H9 (cell line): Measurements from ENCODE around the gene QDPR. TPM values are rescaled to one million over a fixed set of nuclear protein-coding genes. Genes with fewer than 3 reads are reported as not detected.

Source experiments
- DNase-seq: peaks from one replicate; pipeline ENCODE4 v3.0.0-alpha.2; 2017
- H2AFZ ChIP-seq: one replicate; pipeline ENCODE4 v1.6.1; 2013; ENCODE audit warnings: mild to moderate bottlenecking, low read length, control low read depth, moderate library complexity
- H2AK5ac ChIP-seq: 2 replicates; pipeline ENCODE4 v1.6.1; 2013; ENCODE audit warnings: low read length, control low read depth, mixed read lengths; ENCODE audit not compliant: insufficient read length
- H2BK120ac ChIP-seq: one replicate; pipeline ENCODE4 v1.6.1; 2013; ENCODE audit warnings: low read depth, mild to moderate bottlenecking, low read length, control low read depth, inconsistent platforms; ENCODE audit not compliant: poor library complexity, severe bottlenecking
- H2BK12ac ChIP-seq: 2 replicates; pipeline ENCODE4 v1.6.1; 2013; ENCODE audit warnings: low read length, control low read depth, mixed read lengths, low read depth; ENCODE audit not compliant: insufficient read length
- H2BK15ac ChIP-seq: 2 replicates; pipeline ENCODE4 v1.6.1; 2013; ENCODE audit warnings: low read depth, low read length, control low read depth
- H2BK20ac ChIP-seq: one replicate; pipeline ENCODE4 v1.6.1; 2013; ENCODE audit warnings: low read depth, mild to moderate bottlenecking, low read length, control low read depth, inconsistent platforms; ENCODE audit not compliant: poor library complexity, severe bottlenecking
- H2BK5ac ChIP-seq: 2 replicates; pipeline ENCODE4 v1.6.1; 2013; ENCODE audit warnings: low read length, control low read depth, mixed read lengths; ENCODE audit not compliant: insufficient read length
- H3K14ac ChIP-seq: 2 replicates; pipeline ENCODE4 v1.6.1; 2013; ENCODE audit warnings: low read length, control low read depth; ENCODE audit not compliant: insufficient read depth
- H3K18ac ChIP-seq: 2 replicates; pipeline ENCODE4 v1.6.1; 2013; ENCODE audit warnings: low read depth, mild to moderate bottlenecking, mixed read lengths, low read length, control low read depth; ENCODE audit not compliant: insufficient read length
- H3K23ac ChIP-seq: 2 replicates; pipeline ENCODE4 v1.6.1; 2013; ENCODE audit warnings: low read length, control low read depth, mixed read lengths, low read depth; ENCODE audit not compliant: insufficient read length
- H3K23me2 ChIP-seq: 2 replicates; pipeline ENCODE4 v1.6.1; 2013; ENCODE audit warnings: low read depth, mild to moderate bottlenecking, mixed read lengths, low read length, control low read depth; ENCODE audit not compliant: insufficient read length, poor library complexity, severe bottlenecking
- H3K27ac ChIP-seq: 2 replicates; pipeline ENCODE4 v1.5.1; 2013; ENCODE audit warnings: low read length, control low read depth, mixed read lengths, low read depth; ENCODE audit not compliant: insufficient read length
- H3K27me3 ChIP-seq: 2 replicates; pipeline ENCODE4 v1.6.1; 2013; ENCODE audit warnings: low read length, control low read depth, inconsistent platforms; ENCODE audit not compliant: insufficient read depth
- H3K4ac ChIP-seq: 2 replicates; pipeline ENCODE4 v1.6.1; 2013; ENCODE audit warnings: low read depth, mild to moderate bottlenecking, control low read depth, inconsistent platforms, low read length, moderate library complexity
- H3K4me1 ChIP-seq: 2 replicates; pipeline ENCODE4 v1.6.1; 2013; ENCODE audit warnings: low read length, control low read depth, inconsistent platforms; ENCODE audit not compliant: insufficient read depth
- H3K4me2 ChIP-seq: 2 replicates; pipeline ENCODE4 v1.6.1; 2013; ENCODE audit warnings: low read length, control low read depth, mixed read lengths; ENCODE audit not compliant: insufficient read length, insufficient read depth
- H3K56ac ChIP-seq: 2 replicates; pipeline ENCODE4 v1.6.1; 2013; ENCODE audit warnings: low read depth, mild to moderate bottlenecking, mixed read lengths, low read length, control low read depth; ENCODE audit not compliant: insufficient read length
- H3K79me1 ChIP-seq: 2 replicates; pipeline ENCODE4 v1.6.1; 2013; ENCODE audit warnings: low read depth, mild to moderate bottlenecking, moderate library complexity, low read length, control low read depth, inconsistent platforms; ENCODE audit not compliant: insufficient read depth, poor library complexity, severe bottlenecking
- H3K79me2 ChIP-seq: 2 replicates; pipeline ENCODE4 v1.6.1; 2013; ENCODE audit warnings: low read length, control low read depth, inconsistent platforms; ENCODE audit not compliant: insufficient read depth
- H3K9ac ChIP-seq: 2 replicates; pipeline ENCODE4 v1.6.1; 2013; ENCODE audit warnings: low read length, control low read depth, mixed read lengths; ENCODE audit not compliant: insufficient read length; ENCODE audit errors: extremely low read depth
- H3K9me3 ChIP-seq: one replicate; pipeline ENCODE4 v1.6.1; 2013; ENCODE audit warnings: low read depth, low read length, inconsistent platforms; ENCODE audit not compliant: control insufficient read depth
- H3T11ph ChIP-seq: one replicate; pipeline ENCODE4 v1.6.1; 2013; ENCODE audit warnings: mild to moderate bottlenecking, low read length, control low read depth, inconsistent platforms
- H4K20me1 ChIP-seq: one replicate; pipeline ENCODE4 v1.6.1; 2013; ENCODE audit not compliant: control insufficient read depth, insufficient read length, insufficient read depth
- H4K5ac ChIP-seq: 2 replicates; pipeline ENCODE4 v1.6.1; 2013; ENCODE audit warnings: low read depth, mild to moderate bottlenecking, mixed read lengths, low read length, control low read depth; ENCODE audit not compliant: insufficient read length
- H4K8ac ChIP-seq: replicated peaks from 2 replicates; pipeline ENCODE4 v1.6.1; 2013; ENCODE audit warnings: low read length, control low read depth, mixed read lengths, low read depth; ENCODE audit not compliant: insufficient read length
- H4K91ac ChIP-seq: 2 replicates; pipeline ENCODE4 v1.6.1; 2013; ENCODE audit warnings: low read depth, mild to moderate bottlenecking, moderate library complexity, mixed read lengths, low read length, control low read depth; ENCODE audit not compliant: insufficient read length
- H3K27ac Mint-ChIP-seq, 3 experiments: 2 replicates in 2 of 3; 3 replicates in 1 of 3; pipeline ENCODE4 v1.8.0; 2020 to 2021; ENCODE audit warnings: mixed read lengths in 3 of 3, mild to moderate bottlenecking in 1 of 3, moderate library complexity in 1 of 3
- H3K27me3 Mint-ChIP-seq: 2 replicates; pipeline ENCODE4 v1.8.0; 2021; ENCODE audit warnings: low read depth, mild to moderate bottlenecking, moderate library complexity, mixed read lengths
- H3K36me3 Mint-ChIP-seq, 3 experiments: 2 replicates in 2 of 3; 3 replicates in 1 of 3; pipeline ENCODE4 v1.8.0; 2020 to 2021; ENCODE audit warnings: low read depth in 3 of 3, mixed read lengths in 3 of 3; ENCODE audit not compliant: insufficient read depth in 1 of 3
- H3K4me1 Mint-ChIP-seq, 2 experiments: 2 replicates each; pipeline ENCODE4 v1.8.0; 2020; ENCODE audit warnings: mixed read lengths in 2 of 2
- H3K4me3 Mint-ChIP-seq, 2 experiments: 2 replicates in 1 of 2; 3 replicates in 1 of 2; pipeline ENCODE4 v1.8.0; 2020 to 2021; ENCODE audit warnings: mild to moderate bottlenecking in 2 of 2, mixed read lengths in 2 of 2, moderate library complexity in 1 of 2
- H3K9me3 Mint-ChIP-seq, 2 experiments: 2 replicates in 1 of 2; 3 replicates in 1 of 2; pipeline ENCODE4 v1.8.0; 2020; ENCODE audit warnings: mild to moderate bottlenecking in 2 of 2, mixed read lengths in 2 of 2, moderate library complexity in 1 of 2
- total RNA-seq: library from RNA; stranded (reverse); gene quantifications from 2 replicates; pipeline ENCODE4 v1.2.1, GENCODE V29; 2021
- TF ChIP-seq, protein P1 (sequence below): fragments of 200-600 bp; sonication (generic); conservative IDR thresholded peaks from 3 replicates; pipeline ENCODE4 v1.8.0; 2021; ENCODE audit warnings: antibody characterized with exemption, mild to moderate bottlenecking

Gene QDPR
- total RNA-seq, 1 experiment from 2014 or later: 23.5 TPM

DNA sequence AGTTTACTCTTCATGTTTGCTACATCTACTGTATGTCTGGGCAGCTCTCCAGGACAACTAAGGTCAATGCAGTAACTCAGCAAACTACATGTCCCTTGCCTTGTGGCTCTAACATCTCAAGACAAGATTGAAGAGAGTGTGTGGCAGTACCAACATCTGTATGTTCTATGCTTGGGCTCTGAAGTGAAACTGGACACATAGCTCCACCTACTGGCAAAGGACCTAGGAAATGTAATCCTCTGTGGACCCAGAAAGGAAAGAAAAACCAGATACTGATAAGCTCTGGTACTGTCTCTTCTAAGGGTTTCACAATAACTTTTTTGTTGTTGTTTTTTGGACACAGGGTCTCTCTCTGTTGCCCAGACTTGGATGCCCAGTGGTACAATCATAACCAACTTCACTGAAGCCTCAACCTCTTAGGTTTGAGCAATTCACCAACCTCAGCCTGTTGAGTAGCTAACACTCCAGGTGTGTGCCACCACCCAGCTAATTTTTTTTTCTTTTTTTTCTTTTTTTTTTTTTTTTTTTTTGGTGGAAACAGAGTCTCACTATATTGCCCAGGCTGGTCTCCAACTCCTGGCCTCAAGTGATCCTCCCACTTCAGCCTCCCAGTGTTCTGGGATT lies 64.1 kb downstream of the QDPR start:
- no peak overlapping the region for H2BK20ac ChIP-seq
- no peak overlapping the region for H3K4me3 Mint-ChIP-seq
- H3K9me3 Mint-ChIP-seq: peaks cover 15 to 19% of the 10 kb centered on the region in 2 experiments

More for the DNA sequence above, 64.1 kb downstream of the QDPR start:
- Histone ChIP-seq H2BK12ac (no peak overlapping the region), H3K56ac (no peak overlapping the region), H4K5ac (no peak overlapping the region), H2BK120ac (no peak overlapping the region), H3K4ac (no peak overlapping the region), H3K27ac (no peak overlapping the region), H2AFZ (no peak overlapping the region), H3K27me3 (no peaks in the 10 kb centered on the region), H2BK15ac (no peak overlapping the region), H3K9me3 (no peaks in the 10 kb centered on the region), H3K4me1 (no peaks in the 10 kb centered on the region), H3K23ac (no peak overlapping the region), H3K18ac (no peak overlapping the region), H3K79me2 (no peaks in the 10 kb centered on the region), H3K4me2 (no peak overlapping the region), H3K23me2 (no peaks in the 10 kb centered on the region), H3K14ac (no peak overlapping the region), H3K79me1 (no peaks in the 10 kb centered on the region), H2AK5ac (no peak overlapping the region), H4K20me1 (no peaks in the 10 kb centered on the region), H2BK5ac (no peak overlapping the region), H4K91ac (no peak overlapping the region), H4K8ac (no peak overlapping the region), H3T11ph (no peak overlapping the region), H3K9ac (no peak overlapping the region)
- H3K36me3 Mint-ChIP-seq: peaks cover 5 to 14% (median 7%) of the 10 kb centered on the region in 3 experiments
- TF ChIP-seq, protein P1, sequence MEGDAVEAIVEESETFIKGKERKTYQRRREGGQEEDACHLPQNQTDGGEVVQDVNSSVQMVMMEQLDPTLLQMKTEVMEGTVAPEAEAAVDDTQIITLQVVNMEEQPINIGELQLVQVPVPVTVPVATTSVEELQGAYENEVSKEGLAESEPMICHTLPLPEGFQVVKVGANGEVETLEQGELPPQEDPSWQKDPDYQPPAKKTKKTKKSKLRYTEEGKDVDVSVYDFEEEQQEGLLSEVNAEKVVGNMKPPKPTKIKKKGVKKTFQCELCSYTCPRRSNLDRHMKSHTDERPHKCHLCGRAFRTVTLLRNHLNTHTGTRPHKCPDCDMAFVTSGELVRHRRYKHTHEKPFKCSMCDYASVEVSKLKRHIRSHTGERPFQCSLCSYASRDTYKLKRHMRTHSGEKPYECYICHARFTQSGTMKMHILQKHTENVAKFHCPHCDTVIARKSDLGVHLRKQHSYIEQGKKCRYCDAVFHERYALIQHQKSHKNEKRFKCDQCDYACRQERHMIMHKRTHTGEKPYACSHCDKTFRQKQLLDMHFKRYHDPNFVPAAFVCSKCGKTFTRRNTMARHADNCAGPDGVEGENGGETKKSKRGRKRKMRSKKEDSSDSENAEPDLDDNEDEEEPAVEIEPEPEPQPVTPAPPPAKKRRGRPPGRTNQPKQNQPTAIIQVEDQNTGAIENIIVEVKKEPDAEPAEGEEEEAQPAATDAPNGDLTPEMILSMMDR: peak; percentile 85
- DNase-seq: peak; percentile 50
- no peaks in the 10 kb centered on the region for H3K27me3 Mint-ChIP-seq
- 0 out of 4 replicates have a peak, but pooled peaks cover 0 to 5% of the 10 kb centered on the region in 2 experiments for H3K4me1 Mint-ChIP-seq
- no peak overlapping the region for H3K27ac Mint-ChIP-seq
